MCF 10A (cell line): Measurements from ENCODE around the gene FRS3. TPM values are rescaled to one million over a fixed set of nuclear protein-coding genes. Genes with fewer than 3 reads are reported as not detected.

Experiments
- BruUV-seq: library from RNA; stranded (reverse); fragments of 400-500 nt; replicated peaks from 2 replicates; lab custom pipeline; 2021; lab: Mats Ljungman, UMichigan
- CTCF ChIA-PET: fragments of 300-600 bp; sonication (Branson Sonifier 250); formaldehyde crosslinking; extraction: SDS; loops from one replicate; lab custom pipeline; 2021; ENCODE audit warnings: antibody characterized with exemption, inconsistent platforms; lab: Yijun Ruan, JAX
- POLR2A ChIA-PET: fragments of 300-600, 350-650 bp; sonication (Branson Sonifier 250); formaldehyde crosslinking; extraction: SDS; loops from one replicate; lab custom pipeline; 2020; ENCODE audit warnings: antibody characterized with exemption, inconsistent platforms; lab: Yijun Ruan, JAX
- DNase-seq: peaks from one replicate; pipeline ENCODE4 v3.0.0-alpha.2; 2018; ENCODE audit not compliant: unreplicated experiment
- H3K27ac Mint-ChIP-seq: one replicate; pipeline ENCODE4 v1.8.0; 2022; ENCODE audit warnings: mild to moderate bottlenecking, low read depth, mixed read lengths; ENCODE audit not compliant: unreplicated experiment
- H3K27me3 Mint-ChIP-seq: one replicate; pipeline ENCODE4 v1.8.0; 2022; ENCODE audit warnings: mixed read lengths; ENCODE audit not compliant: insufficient read depth, unreplicated experiment
- H3K36me3 Mint-ChIP-seq: one replicate; pipeline ENCODE4 v1.8.0; 2022; ENCODE audit warnings: mild to moderate bottlenecking, moderate library complexity, mixed read lengths; ENCODE audit not compliant: insufficient read depth, unreplicated experiment
- H3K4me1 Mint-ChIP-seq: one replicate; pipeline ENCODE4 v1.8.0; 2022; ENCODE audit warnings: mixed read lengths; ENCODE audit not compliant: insufficient read depth, unreplicated experiment
- H3K4me3 Mint-ChIP-seq: one replicate; pipeline ENCODE4 v1.8.0; 2022; ENCODE audit warnings: mild to moderate bottlenecking, moderate library complexity, mixed read lengths; ENCODE audit not compliant: unreplicated experiment
- H3K9me3 Mint-ChIP-seq: one replicate; pipeline ENCODE4 v1.8.0; 2022; ENCODE audit warnings: mixed read lengths; ENCODE audit not compliant: unreplicated experiment
- intact Hi-C: fragments of 100-400 bp; cut with micrococcal nuclease; formaldehyde crosslinking; loops from 2 replicates; pipeline ENCODE4 v1.14.1; 2022
- total RNA-seq: library from RNA; stranded (reverse); gene quantifications from 2 replicates; pipeline ENCODE4 v1.2.3, GENCODE V29; 2022
- TF ChIP-seq, protein P1 (sequence below): fragments of 200-600 bp; IDR thresholded peaks from one replicate; pipeline ENCODE4 v1.8.0; 2022; ENCODE audit warnings: antibody characterized with exemption, mild to moderate bottlenecking; ENCODE audit not compliant: unreplicated experiment

Gene FRS3
- total RNA-seq, 1 experiment from 2014 or later = 3.9 TPM

- no TSS peak for BruUV-seq
- Mint-ChIP-seq H3K9me3 (no peaks in the 10 kb centered on the region), H3K4me1 (peaks cover 20% of the 10 kb centered on the region), H3K36me3 (no peaks in the 10 kb centered on the region), H3K27me3 (no peaks in the 10 kb centered on the region), H3K4me3 (peak overlapping the region; percentile 62), H3K27ac (peak overlapping the region; percentile 67)
- ChIA-PET POLR2A (interaction anchor here (0.5 to 5.9 kb wide), 24 partner anchors 10 to 716 kb away, joined by 3 to 98 read pairs (median 4); partner anchors contain the start of genes BYSL, CCND3, FRS3 and MED20), CTCF (interaction anchor here (0.5 to 3.4 kb wide), 17 partner anchors 10 to 670 kb away, joined by 3 to 25 read pairs (median 5); partner anchors contain the start of genes PGC and TOMM6)
- TF ChIP-seq, protein P1, sequence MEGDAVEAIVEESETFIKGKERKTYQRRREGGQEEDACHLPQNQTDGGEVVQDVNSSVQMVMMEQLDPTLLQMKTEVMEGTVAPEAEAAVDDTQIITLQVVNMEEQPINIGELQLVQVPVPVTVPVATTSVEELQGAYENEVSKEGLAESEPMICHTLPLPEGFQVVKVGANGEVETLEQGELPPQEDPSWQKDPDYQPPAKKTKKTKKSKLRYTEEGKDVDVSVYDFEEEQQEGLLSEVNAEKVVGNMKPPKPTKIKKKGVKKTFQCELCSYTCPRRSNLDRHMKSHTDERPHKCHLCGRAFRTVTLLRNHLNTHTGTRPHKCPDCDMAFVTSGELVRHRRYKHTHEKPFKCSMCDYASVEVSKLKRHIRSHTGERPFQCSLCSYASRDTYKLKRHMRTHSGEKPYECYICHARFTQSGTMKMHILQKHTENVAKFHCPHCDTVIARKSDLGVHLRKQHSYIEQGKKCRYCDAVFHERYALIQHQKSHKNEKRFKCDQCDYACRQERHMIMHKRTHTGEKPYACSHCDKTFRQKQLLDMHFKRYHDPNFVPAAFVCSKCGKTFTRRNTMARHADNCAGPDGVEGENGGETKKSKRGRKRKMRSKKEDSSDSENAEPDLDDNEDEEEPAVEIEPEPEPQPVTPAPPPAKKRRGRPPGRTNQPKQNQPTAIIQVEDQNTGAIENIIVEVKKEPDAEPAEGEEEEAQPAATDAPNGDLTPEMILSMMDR = no peak
- DNase-seq = peak; percentile 76
- intact Hi-C loops = loop anchor here (1.0 to 2.0 kb wide), 2 partner anchors 21 to 311 kb away; no protein-coding TSS in a partner anchor
These were observed 45.7 kb downstream of the FRS3 start for GRCh38 chr6:41733707-41734665.

DNA sequence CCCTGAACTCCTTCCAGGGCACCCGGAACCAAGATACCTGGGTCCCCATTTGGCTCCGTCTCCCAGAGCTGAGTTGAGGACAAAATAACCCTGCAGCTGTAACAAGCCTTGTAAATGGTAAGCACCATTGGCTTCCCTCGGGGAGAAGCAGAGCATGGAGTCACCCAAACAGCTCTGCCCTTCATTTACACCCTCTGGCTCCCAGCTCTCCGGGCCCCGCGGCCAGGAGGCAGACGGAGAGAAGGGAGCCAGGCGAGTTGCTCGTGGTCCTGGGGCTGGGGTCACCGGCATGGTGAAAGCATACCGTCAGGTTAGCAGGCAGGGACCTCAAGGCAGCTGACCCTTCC lies 46.4 kb downstream of the FRS3 start:
- peak; percentile 22 for DNase-seq
- Mint-ChIP-seq H3K27ac (peak overlapping the region; percentile 67), H3K4me1 (peaks cover 20% of the 10 kb centered on the region), H3K27me3 (no peaks in the 10 kb centered on the region), H3K4me3 (peak overlapping the region; percentile 62), H3K36me3 (no peaks in the 10 kb centered on the region), H3K9me3 (no peaks in the 10 kb centered on the region)
- intact Hi-C loops = no loop called here
- POLR2A ChIA-PET = interaction anchor here (0.6 to 5.9 kb wide), 17 partner anchors 10 to 494 kb away, joined by 3 to 98 read pairs (median 4); partner anchors contain the start of genes BYSL, FRS3, MED20 and PRICKLE4
- CTCF ChIA-PET = interaction anchor here (0.5 to 3.4 kb wide), 15 partner anchors 9 to 670 kb away, joined by 3 to 25 read pairs (median 4); partner anchors contain the start of genes PGC and TOMM6
- TF ChIP-seq, protein P1 = no peak
- BruUV-seq = TSS peak; percentile 57

GRCh38 chr6:41732591-41733359 lies 46.9 kb downstream of the FRS3 start:
- Mint-ChIP-seq H3K4me1 (peaks cover 20% of the 10 kb centered on the region), H3K27ac (peak overlapping the region; percentile 67), H3K27me3 (no peaks in the 10 kb centered on the region), H3K36me3 (no peaks in the 10 kb centered on the region), H3K4me3 (peak overlapping the region; percentile 62), H3K9me3 (no peaks in the 10 kb centered on the region)
- BruUV-seq = TSS peak; percentile 50
- ChIA-PET CTCF (interaction anchor here (0.6 to 3.4 kb wide), 9 partner anchors 8 to 333 kb away, joined by 3 to 25 read pairs (median 7); partner anchors contain the start of gene PGC), POLR2A (interaction anchor here (0.6 to 5.9 kb wide), 16 partner anchors 9 to 495 kb away, joined by 3 to 98 read pairs (median 4); partner anchors contain the start of genes FRS3, PRICKLE4, TAF8 and TOMM6)
- intact Hi-C loops = no loop called here
- TF ChIP-seq, protein P1 = no peak
- DNase-seq = peak; percentile 35
